ENCODE data around the gene CBL.

The CBL gene

DNA sequence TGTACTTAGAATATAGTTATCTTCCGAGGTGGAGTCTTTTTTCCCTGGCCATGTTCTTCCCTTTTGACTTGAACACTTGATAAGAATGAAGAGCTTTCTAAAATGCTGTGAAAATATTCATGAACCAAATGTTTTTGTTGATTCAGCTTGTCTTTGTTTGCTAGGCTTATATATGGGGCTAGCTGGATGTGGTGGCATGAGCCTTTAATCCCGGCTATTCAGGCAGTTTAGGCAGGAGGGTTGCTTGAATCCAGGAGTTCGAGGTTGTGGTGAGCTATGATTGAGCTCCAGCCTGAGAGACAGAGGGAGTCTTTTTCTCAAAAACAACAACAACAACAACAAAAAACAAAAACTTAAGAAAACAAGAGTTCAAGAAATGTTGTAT is 23.1 kb downstream of the CBL start:
- no peak for TF ChIP-seq POLR2AphosphoS5 (IDR thresholded peaks at IDR 0.05; ENCODE audit: low read depth, low read length)
- no peak for TF ChIP-seq TAF1 (IDR thresholded peaks at IDR 0.05; ENCODE audit: low read depth, low read length)
- no peak for TF ChIP-seq PAX5 (IDR thresholded peaks at IDR 0.05; ENCODE audit: insufficient read depth, low read length, severe bottlenecking)
- no peak for TF ChIP-seq SPI1 (IDR thresholded peaks at IDR 0.05; ENCODE audit: low read depth, low read length)
- no peak for TF ChIP-seq POU2F2 (IDR thresholded peaks at IDR 0.05; ENCODE audit: low read depth, low read length)
- no peak for TF ChIP-seq POLR2A (IDR thresholded peaks at IDR 0.05; ENCODE audit: low read depth, low read length)
- DNase-seq (ENCODE audit: insufficient read length, low spot score) (no peak), FAIRE-seq (no peak)

DNA sequence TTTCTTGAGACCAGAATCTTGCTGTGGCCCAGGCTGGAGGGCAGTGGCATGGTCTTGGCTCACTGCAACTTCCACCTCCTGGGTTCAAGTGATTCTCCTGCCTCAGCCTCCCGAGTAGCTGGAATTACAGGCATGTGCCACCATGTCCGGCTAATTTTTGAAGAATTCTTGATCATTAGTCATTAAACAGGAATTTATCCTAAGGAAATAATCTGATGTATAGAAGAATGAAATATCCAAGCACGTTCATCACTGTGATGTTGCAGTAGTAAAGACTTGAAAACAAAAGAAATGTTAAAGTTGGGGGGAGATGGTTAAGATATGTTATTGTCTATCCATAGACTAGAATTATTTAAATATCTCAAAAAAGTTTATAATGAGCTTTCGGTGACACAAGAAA is 23.6 kb downstream of the CBL start:
- FAIRE-seq (no peak), DNase-seq (ENCODE audit: insufficient read length, low spot score) (no peak)
- TF ChIP-seq POU2F2 (IDR thresholded peaks at IDR 0.05; ENCODE audit: low read depth, low read length) (no peak), PAX5 (IDR thresholded peaks at IDR 0.05; ENCODE audit: insufficient read depth, low read length, severe bottlenecking) (no peak), POLR2A (IDR thresholded peaks at IDR 0.05; ENCODE audit: low read depth, low read length) (no peak), POLR2AphosphoS5 (IDR thresholded peaks at IDR 0.05; ENCODE audit: low read depth, low read length) (no peak)

DNA sequence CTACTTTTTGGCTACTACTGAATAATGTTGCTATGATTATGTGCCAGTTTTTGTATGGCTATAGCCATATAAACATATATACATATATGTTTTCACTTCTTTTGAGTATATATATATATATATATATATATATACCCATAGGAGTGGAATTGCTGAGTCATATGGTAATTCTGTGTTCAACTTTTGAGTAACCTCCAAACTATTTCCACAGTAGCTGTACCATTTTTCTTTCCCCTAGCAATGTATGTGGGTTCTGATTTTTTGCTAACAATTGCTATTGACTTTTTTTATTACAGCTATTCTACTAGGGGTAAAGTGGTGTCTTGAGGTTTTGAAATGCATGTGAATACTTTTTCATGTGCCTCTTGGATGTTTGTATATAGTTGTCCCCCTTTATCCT is 30.4 kb downstream of the CBL start:
- DNase-seq (ENCODE audit: insufficient read length, low spot score): no peak
- TF ChIP-seq POLR2A (IDR thresholded peaks at IDR 0.05; ENCODE audit: low read depth, low read length) (no peak), PAX5 (IDR thresholded peaks at IDR 0.05; ENCODE audit: insufficient read depth, low read length, severe bottlenecking) (no peak), POU2F2 (IDR thresholded peaks at IDR 0.05; ENCODE audit: low read depth, low read length) (no peak), TAF1 (IDR thresholded peaks at IDR 0.05; ENCODE audit: low read depth, low read length) (no peak), SPI1 (IDR thresholded peaks at IDR 0.05; ENCODE audit: low read depth, low read length) (no peak), POLR2AphosphoS5 (IDR thresholded peaks at IDR 0.05; ENCODE audit: low read depth, low read length) (no peak)
- FAIRE-seq: no peak

GRCh38 chr11:119236891-119237290 is 30.8 kb downstream of the CBL start:
- DNase-seq (ENCODE audit: insufficient read length, low spot score): no peak
- no peak for TF ChIP-seq POU2F2 (IDR thresholded peaks at IDR 0.05; ENCODE audit: low read depth, low read length)
- no peak for TF ChIP-seq TAF1 (IDR thresholded peaks at IDR 0.05; ENCODE audit: low read depth, low read length)
- no peak for TF ChIP-seq PAX5 (IDR thresholded peaks at IDR 0.05; ENCODE audit: insufficient read depth, low read length, severe bottlenecking)
- no peak for TF ChIP-seq SPI1 (IDR thresholded peaks at IDR 0.05; ENCODE audit: low read depth, low read length)
- no peak for TF ChIP-seq POLR2A (IDR thresholded peaks at IDR 0.05; ENCODE audit: low read depth, low read length)
- no peak for TF ChIP-seq POLR2AphosphoS5 (IDR thresholded peaks at IDR 0.05; ENCODE audit: low read depth, low read length)
- FAIRE-seq: no peak

- FAIRE-seq (peak; percentile 45), DNase-seq (ENCODE audit: insufficient read length, low spot score) (no peak)
- TF ChIP-seq PAX5 (IDR thresholded peaks at IDR 0.05; ENCODE audit: insufficient read depth, low read length, severe bottlenecking) (no peak), POU2F2 (IDR thresholded peaks at IDR 0.05; ENCODE audit: low read depth, low read length) (no peak), TAF1 (IDR thresholded peaks at IDR 0.05; ENCODE audit: low read depth, low read length) (no peak), POLR2AphosphoS5 (IDR thresholded peaks at IDR 0.05; ENCODE audit: low read depth, low read length) (no peak), POLR2A (IDR thresholded peaks at IDR 0.05; ENCODE audit: low read depth, low read length) (no peak), SPI1 (IDR thresholded peaks at IDR 0.05; ENCODE audit: low read depth, low read length) (no peak)
Measured at GRCh38 chr11:119237515-119237914, 31.4 kb downstream of the CBL start.

DNA sequence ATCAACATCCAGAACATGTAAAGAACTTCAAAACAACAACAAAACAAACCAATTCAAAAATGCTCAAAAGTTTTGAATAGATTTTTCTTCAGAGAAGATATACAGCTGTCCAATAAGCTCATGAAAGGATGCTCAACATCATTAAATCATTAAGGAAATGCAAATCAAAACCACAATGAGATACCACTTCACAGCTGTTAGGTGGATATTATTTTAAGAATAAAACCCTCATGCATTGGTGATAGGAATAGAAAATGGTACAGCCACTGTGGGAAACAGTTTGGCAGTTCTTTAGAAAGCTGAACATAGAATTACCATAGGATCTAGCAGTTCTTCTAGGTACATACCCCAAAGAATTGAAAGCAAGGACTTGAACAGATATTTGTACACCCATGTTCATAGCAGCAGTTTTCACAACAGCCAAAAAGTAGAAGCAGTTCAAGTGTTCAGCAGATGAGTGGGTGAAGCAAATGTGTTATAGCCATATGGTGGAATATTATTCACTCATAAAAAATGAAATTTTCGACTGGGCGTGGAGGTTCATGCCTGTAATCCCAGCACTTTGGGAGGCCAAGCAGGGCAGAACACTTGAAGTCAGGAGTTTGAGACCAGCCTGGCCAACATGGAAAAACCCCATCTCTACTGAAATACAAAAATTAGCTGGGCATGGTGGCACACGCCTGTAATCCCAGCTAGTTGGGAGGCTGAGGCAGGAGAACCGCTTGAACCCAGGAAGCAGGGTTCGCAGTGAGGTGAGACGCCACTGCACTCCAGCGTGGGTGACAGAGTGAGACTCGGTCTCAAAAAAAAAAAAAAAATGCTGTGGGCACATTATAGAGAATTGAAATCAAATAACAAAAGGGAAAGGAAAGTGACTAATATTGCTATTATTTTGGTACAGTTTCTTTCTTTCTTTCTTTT is 42.9 kb downstream of the CBL start:
- FAIRE-seq: peak; percentile 26
- TF ChIP-seq POLR2A (IDR thresholded peaks at IDR 0.05; ENCODE audit: low read depth, low read length) (no peak), POLR2AphosphoS5 (IDR thresholded peaks at IDR 0.05; ENCODE audit: low read depth, low read length) (no peak), TAF1 (IDR thresholded peaks at IDR 0.05; ENCODE audit: low read depth, low read length) (no peak), SPI1 (IDR thresholded peaks at IDR 0.05; ENCODE audit: low read depth, low read length) (no peak), POU2F2 (IDR thresholded peaks at IDR 0.05; ENCODE audit: low read depth, low read length) (no peak), PAX5 (IDR thresholded peaks at IDR 0.05; ENCODE audit: insufficient read depth, low read length, severe bottlenecking) (no peak)
- no peak for DNase-seq (ENCODE audit: insufficient read length, low spot score)

- FAIRE-seq: peak; percentile 28
- DNase-seq (ENCODE audit: insufficient read length, low spot score): no peak
- TF ChIP-seq POLR2A (IDR thresholded peaks at IDR 0.05; ENCODE audit: low read depth, low read length): no peak
Measured at GRCh38 chr11:119249671-119250010, 43.5 kb downstream of the CBL start.

GRCh38 chr11:119251114-119251513 is 45.0 kb downstream of the CBL start:
- TF ChIP-seq SPI1 (IDR thresholded peaks at IDR 0.05; ENCODE audit: low read depth, low read length) (no peak), POLR2AphosphoS5 (IDR thresholded peaks at IDR 0.05; ENCODE audit: low read depth, low read length) (no peak), PAX5 (IDR thresholded peaks at IDR 0.05; ENCODE audit: insufficient read depth, low read length, severe bottlenecking) (no peak), POU2F2 (IDR thresholded peaks at IDR 0.05; ENCODE audit: low read depth, low read length) (no peak), TAF1 (IDR thresholded peaks at IDR 0.05; ENCODE audit: low read depth, low read length) (no peak), POLR2A (IDR thresholded peaks at IDR 0.05; ENCODE audit: low read depth, low read length) (no peak)
- DNase-seq (ENCODE audit: insufficient read length, low spot score): no peak
- FAIRE-seq: no peak

- no peak for DNase-seq (ENCODE audit: insufficient read length, low spot score)
- no peak for TF ChIP-seq POLR2A (IDR thresholded peaks at IDR 0.05; ENCODE audit: low read depth, low read length)
- TF ChIP-seq POLR2AphosphoS5 (IDR thresholded peaks at IDR 0.05; ENCODE audit: low read depth, low read length): no peak
- no peak for TF ChIP-seq SPI1 (IDR thresholded peaks at IDR 0.05; ENCODE audit: low read depth, low read length)
- no peak for TF ChIP-seq POU2F2 (IDR thresholded peaks at IDR 0.05; ENCODE audit: low read depth, low read length)
- no peak for TF ChIP-seq TAF1 (IDR thresholded peaks at IDR 0.05; ENCODE audit: low read depth, low read length)
- no peak for TF ChIP-seq PAX5 (IDR thresholded peaks at IDR 0.05; ENCODE audit: insufficient read depth, low read length, severe bottlenecking)
- FAIRE-seq: peak; percentile 66
Measured at GRCh38 chr11:119254239-119254638, 48.1 kb downstream of the CBL start.

DNA sequence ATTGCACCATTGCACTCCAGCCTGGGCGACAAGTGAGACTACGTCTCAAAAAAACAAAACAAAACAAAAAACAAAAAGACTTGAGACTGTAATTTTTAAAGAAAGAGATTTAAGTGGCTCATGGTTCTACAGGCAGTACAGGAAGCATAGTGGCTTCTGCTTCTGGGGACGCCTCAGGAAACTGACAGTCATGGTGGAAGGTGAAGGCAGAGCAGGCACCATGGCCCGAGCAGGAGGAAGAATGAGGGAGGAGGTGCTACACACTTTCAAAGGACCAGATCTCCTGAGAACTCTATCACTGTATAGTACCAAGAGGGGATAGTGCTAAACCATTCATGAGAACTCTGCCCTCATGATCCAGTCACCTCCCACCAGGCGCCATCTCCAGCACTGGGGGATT is 52.0 kb downstream of the CBL start:
- no peak for TF ChIP-seq POLR2AphosphoS5 (IDR thresholded peaks at IDR 0.05; ENCODE audit: low read depth, low read length)
- TF ChIP-seq TAF1 (IDR thresholded peaks at IDR 0.05; ENCODE audit: low read depth, low read length): no peak
- TF ChIP-seq POLR2A (IDR thresholded peaks at IDR 0.05; ENCODE audit: low read depth, low read length): no peak
- TF ChIP-seq SPI1 (IDR thresholded peaks at IDR 0.05; ENCODE audit: low read depth, low read length): no peak
- no peak for TF ChIP-seq POU2F2 (IDR thresholded peaks at IDR 0.05; ENCODE audit: low read depth, low read length)
- TF ChIP-seq PAX5 (IDR thresholded peaks at IDR 0.05; ENCODE audit: insufficient read depth, low read length, severe bottlenecking): no peak
- peak; percentile 74 for FAIRE-seq
- DNase-seq (ENCODE audit: insufficient read length, low spot score): no peak

Data from GM12891 (cell line).